Measurements from ENCODE around the gene SCGB1A1. TPM values are rescaled to one million over a fixed set of nuclear protein-coding genes. Genes with fewer than 3 reads are reported as not detected.

SCGB1A1 gene
- total RNA-seq, 2 donors from 2014 or later: not detected

DNA sequence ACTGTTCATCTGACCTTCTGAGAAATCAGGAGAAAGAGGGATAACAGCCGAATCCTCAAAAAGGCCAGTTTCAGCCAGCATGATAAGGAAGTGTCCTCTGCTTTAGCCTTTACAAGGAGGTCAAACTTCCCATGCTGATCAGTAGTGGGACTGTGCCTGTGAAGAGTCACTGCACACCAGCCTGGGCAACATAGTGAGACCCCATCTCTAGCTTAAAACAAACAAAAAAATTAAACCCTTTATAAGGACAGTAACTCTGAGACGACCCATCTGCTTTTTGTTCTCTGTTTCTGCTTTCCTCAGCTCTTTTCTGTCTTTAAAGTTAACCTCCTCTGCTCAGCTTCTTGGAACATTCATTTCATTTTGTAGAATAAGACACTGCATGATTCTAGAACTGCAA, 49.7 kb downstream of the SCGB1A1 start:
- H3K27ac ChIP-seq: no peak overlapping the region
- no peaks in the 10 kb centered on the region for H3K9me3 ChIP-seq
- H3K36me3 ChIP-seq: no peaks in the 10 kb centered on the region
- no peaks in the 10 kb centered on the region for H3K27me3 ChIP-seq (replicated peaks; ENCODE audit: insufficient read depth)
- H3K4me1 ChIP-seq (ENCODE audit: control insufficient read depth in 1 of 2, low read depth in 2 of 2): no peaks in the 10 kb centered on the region
- DNase-seq (ENCODE audit: low spot score) (no peak), ATAC-seq (ENCODE audit: insufficient number of reproducible peaks, low FRiP score, low read depth) (no peak)
- TF ChIP-seq, protein P1, sequence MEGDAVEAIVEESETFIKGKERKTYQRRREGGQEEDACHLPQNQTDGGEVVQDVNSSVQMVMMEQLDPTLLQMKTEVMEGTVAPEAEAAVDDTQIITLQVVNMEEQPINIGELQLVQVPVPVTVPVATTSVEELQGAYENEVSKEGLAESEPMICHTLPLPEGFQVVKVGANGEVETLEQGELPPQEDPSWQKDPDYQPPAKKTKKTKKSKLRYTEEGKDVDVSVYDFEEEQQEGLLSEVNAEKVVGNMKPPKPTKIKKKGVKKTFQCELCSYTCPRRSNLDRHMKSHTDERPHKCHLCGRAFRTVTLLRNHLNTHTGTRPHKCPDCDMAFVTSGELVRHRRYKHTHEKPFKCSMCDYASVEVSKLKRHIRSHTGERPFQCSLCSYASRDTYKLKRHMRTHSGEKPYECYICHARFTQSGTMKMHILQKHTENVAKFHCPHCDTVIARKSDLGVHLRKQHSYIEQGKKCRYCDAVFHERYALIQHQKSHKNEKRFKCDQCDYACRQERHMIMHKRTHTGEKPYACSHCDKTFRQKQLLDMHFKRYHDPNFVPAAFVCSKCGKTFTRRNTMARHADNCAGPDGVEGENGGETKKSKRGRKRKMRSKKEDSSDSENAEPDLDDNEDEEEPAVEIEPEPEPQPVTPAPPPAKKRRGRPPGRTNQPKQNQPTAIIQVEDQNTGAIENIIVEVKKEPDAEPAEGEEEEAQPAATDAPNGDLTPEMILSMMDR (IDR thresholded peaks at IDR 0.05): no peak
- H3K4me3 ChIP-seq: no peak overlapping the region

DNA sequence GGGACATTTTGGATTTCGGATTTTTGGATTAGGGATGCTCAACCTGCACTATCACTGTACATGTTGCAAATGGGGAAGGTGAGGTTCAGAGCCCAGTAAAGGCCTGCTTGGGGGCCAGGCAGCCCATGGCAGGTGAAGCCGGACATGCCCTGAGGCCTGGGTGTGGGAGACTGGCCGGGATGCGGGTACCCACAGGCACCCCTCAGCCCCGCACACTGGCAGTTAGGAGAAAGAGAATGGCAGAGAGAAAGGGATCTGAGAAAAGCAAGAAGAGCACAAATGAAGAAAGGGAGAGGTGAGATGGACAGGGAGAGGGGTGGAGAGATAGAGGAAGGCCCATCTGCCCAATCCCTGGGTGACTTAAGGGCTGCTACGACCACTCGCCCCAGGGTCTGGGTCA, 52.8 kb downstream of the SCGB1A1 start:
- no peaks in the 10 kb centered on the region for H3K27me3 ChIP-seq (replicated peaks; ENCODE audit: insufficient read depth)
- no peaks in the 10 kb centered on the region for H3K36me3 ChIP-seq
- H3K4me1 ChIP-seq (ENCODE audit: control insufficient read depth in 1 of 2, low read depth in 2 of 2): no peaks in the 10 kb centered on the region
- no peak overlapping the region for H3K27ac ChIP-seq
- DNase-seq (ENCODE audit: low spot score) (no peak), ATAC-seq (ENCODE audit: insufficient number of reproducible peaks, low FRiP score, low read depth) (no peak)
- TF ChIP-seq, protein P1 (IDR thresholded peaks at IDR 0.05): no peak
- no peaks in the 10 kb centered on the region for H3K9me3 ChIP-seq
- H3K4me3 ChIP-seq: no peak overlapping the region

DNA sequence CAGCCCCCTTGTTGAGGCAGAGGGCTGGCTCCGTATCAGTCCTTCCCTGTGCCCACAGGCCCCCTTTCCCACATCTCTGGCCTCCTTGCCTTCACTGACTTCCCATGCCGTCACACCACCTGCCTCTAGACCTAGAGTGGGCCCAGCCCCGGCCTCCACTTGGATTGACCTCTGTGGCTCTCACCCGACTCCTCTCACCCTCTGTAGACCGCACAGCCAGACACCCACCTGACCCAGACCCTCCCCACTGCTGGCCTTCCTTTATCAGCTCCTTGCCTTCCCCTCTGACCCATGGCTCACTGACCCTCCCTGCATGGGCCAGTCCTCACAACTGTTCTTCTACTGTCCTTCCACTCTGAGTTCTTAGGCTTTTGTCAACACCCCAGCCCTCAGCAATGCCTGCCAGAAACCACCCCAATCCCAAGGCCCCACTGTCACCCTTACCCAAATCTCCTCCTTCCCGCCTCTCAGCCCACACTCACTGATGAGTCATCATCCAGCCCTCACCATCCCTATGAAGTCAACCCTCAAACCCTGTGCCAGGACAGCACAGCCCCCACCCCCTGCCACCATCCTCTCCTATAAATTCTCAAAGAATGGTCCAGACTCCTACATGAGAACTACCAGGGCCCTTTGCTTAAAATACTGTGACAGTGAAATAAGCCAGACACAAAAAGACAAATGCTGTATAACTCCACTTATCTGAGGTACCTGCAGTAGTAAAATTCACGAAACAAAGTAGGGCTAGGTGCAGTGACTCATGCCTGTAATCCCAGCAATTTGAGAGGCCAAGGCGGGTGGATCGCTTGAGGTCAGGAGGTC, 53.4 kb downstream of the SCGB1A1 start:
- no peak for ATAC-seq (ENCODE audit: insufficient number of reproducible peaks, low FRiP score, low read depth)
- H3K36me3 ChIP-seq: no peaks in the 10 kb centered on the region
- DNase-seq (ENCODE audit: low spot score): no peak
- no peak overlapping the region for H3K4me3 ChIP-seq
- no peaks in the 10 kb centered on the region for H3K27me3 ChIP-seq (replicated peaks; ENCODE audit: insufficient read depth)
- H3K27ac ChIP-seq: no peak overlapping the region
- no peaks in the 10 kb centered on the region for H3K9me3 ChIP-seq
- TF ChIP-seq, protein P1 (IDR thresholded peaks at IDR 0.05): no peak
- no peaks in the 10 kb centered on the region for H3K4me1 ChIP-seq (ENCODE audit: control insufficient read depth in 1 of 2, low read depth in 2 of 2)

Other genes starting within 250 kb of the SCGB1A1 start
- not detected for gene SCGB1D1, start 228.8 kb upstream of the SCGB1A1 start, total RNA-seq
- not detected for gene SCGB2A1, start 210.4 kb upstream of the SCGB1A1 start, total RNA-seq
- gene SCGB1D2, start 176.8 kb upstream of the SCGB1A1 start, total RNA-seq: not detected
- gene SCGB2A2, start 148.9 kb upstream of the SCGB1A1 start, total RNA-seq: 1 to 10 TPM in 1 of 2 donors, not detected in 1; 3.7 TPM
- not detected for gene SCGB1D4, start 120.0 kb upstream of the SCGB1A1 start, total RNA-seq
- gene ASRGL1, start 81.6 kb upstream of the SCGB1A1 start, total RNA-seq: 10 to 100 TPM; 20.2 to 39.7 TPM
- 1,000 to 10,000 TPM; 1,009 to 1,046 TPM for gene AHNAK, start 127.8 kb downstream of the SCGB1A1 start, total RNA-seq
- gene EEF1G, start 154.9 kb downstream of the SCGB1A1 start, total RNA-seq: 100 to 1,000 TPM; 719 to 780 TPM
- gene TUT1, start 172.5 kb downstream of the SCGB1A1 start, total RNA-seq: 10 to 100 TPM in 1 of 2 donors, 1 to 10 TPM in 1; 9.5 to 12.5 TPM
- gene MTA2, start 182.8 kb downstream of the SCGB1A1 start, total RNA-seq: 100 to 1,000 TPM in 1 of 2 donors, 10 to 100 TPM in 1; 55.9 to 124 TPM
- gene EML3, start 193.7 kb downstream of the SCGB1A1 start, total RNA-seq: 100 to 1,000 TPM; 106 to 111 TPM
- 10 to 100 TPM; 11.4 to 12.6 TPM for gene ROM1, start 194.2 kb downstream of the SCGB1A1 start, total RNA-seq
- gene B3GAT3, start 203.0 kb downstream of the SCGB1A1 start, total RNA-seq: 10 to 100 TPM; 27.5 to 30.3 TPM
- gene GANAB, start 227.6 kb downstream of the SCGB1A1 start, total RNA-seq: 100 to 1,000 TPM; 120 to 159 TPM
- gene INTS5, start 234.3 kb downstream of the SCGB1A1 start, total RNA-seq: 10 to 100 TPM; 16.4 to 24.3 TPM
- gene C11orf98, start 246.2 kb downstream of the SCGB1A1 start, total RNA-seq: 10 to 100 TPM; 20.5 to 28.6 TPM
- 1 to 10 TPM; 1.5 to 2.9 TPM for gene CSKMT, start 246.3 kb downstream of the SCGB1A1 start, total RNA-seq